OCI-LY3 (cell line): ENCODE data around the gene MED13.

Experiments
- EZH2phosphoT487 ChIP-seq: fragments of 200-600 bp; shearing (Covaris generic); IDR thresholded peaks from 2 replicates; pipeline ENCODE4 v1.6.1; 2018; ENCODE audit warnings: antibody characterized with exemption, mixed run types, low read depth
- TF ChIP-seq, protein P1 (sequence below): fragments of 200-600, 300-600 bp; sonication (generic); IDR thresholded peaks from 2 replicates; pipeline ENCODE4 v1.5.1; 2014; ENCODE audit warnings: antibody characterized with exemption, low read length, low read depth

DNA sequence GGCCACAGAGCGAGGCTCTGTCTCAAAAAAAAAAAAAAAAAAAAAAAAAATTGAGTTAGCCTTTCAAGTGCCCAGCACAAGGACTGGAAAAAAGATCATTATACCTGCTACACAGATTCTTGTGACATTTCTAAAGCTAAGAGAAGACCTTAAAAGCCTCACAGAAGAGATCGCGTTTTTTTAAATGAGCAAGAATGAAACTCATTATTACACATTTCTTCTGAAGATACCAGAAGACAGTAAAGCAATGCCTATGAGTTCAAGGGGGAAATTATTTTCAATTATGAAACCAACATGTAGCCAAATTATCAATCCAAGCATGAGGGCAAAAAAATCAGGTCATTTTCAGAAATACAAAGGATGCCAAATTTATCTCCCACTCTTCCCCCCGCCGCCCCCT, 56.8 kb downstream of the MED13 start:
- TF ChIP-seq, protein P1, sequence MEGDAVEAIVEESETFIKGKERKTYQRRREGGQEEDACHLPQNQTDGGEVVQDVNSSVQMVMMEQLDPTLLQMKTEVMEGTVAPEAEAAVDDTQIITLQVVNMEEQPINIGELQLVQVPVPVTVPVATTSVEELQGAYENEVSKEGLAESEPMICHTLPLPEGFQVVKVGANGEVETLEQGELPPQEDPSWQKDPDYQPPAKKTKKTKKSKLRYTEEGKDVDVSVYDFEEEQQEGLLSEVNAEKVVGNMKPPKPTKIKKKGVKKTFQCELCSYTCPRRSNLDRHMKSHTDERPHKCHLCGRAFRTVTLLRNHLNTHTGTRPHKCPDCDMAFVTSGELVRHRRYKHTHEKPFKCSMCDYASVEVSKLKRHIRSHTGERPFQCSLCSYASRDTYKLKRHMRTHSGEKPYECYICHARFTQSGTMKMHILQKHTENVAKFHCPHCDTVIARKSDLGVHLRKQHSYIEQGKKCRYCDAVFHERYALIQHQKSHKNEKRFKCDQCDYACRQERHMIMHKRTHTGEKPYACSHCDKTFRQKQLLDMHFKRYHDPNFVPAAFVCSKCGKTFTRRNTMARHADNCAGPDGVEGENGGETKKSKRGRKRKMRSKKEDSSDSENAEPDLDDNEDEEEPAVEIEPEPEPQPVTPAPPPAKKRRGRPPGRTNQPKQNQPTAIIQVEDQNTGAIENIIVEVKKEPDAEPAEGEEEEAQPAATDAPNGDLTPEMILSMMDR = no peak
- TF ChIP-seq EZH2phosphoT487 = no peak
